ENCODE data around the gene PTPN5.

The PTPN5 gene

DNA sequence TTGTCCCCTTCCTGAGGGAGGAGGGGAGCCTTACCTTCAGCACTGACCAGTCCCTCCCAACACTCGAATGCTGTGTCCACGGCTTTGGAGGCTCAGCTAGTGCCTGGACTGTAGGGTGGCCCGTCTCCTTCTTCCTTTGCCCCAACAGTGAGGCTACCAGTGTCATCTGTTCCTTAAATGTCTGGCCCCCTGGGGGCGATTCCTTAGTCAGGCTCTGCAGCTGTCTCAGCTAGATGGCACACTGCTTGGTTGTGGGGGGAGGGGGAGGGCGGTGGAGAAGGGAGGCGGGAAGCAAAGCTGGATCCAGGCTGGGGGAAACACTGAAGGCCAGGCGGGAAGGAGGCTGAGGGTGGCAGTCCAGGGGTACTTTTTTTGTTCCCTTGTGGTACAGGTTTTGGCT, 65.6 kb downstream of the PTPN5 start, which contains the start of gene IGSF22:
IGSF22 (minus strand) TSS at position 149 of the 400 bp plus-strand sequence. CDS start 1,952 bp downstream, outside the sequence.
- Histone ChIP-seq H3K4me1 (ENCODE audit: insufficient read depth, low read length) (peaks cover 8% of the 10 kb centered on the region), H2AFZ (ENCODE audit: low read depth, low read length) (no peak within 1 kb of the TSS), H3K27me3 (ENCODE audit: insufficient read depth, low read length) (peaks cover 7% of the 10 kb centered on the region), H3K9me3 (ENCODE audit: low read length) (no peaks in the 10 kb centered on the region), H3K4me3 (ENCODE audit: low read length) (no peak within 1 kb of the TSS), H3K36me3 (ENCODE audit: insufficient read depth, low read length) (no peaks in the 10 kb centered on the region)

- Histone ChIP-seq H3K4me3 (ENCODE audit: low read length) (no peak overlapping the region), H3K4me1 (ENCODE audit: insufficient read depth, low read length) (peaks cover 13% of the 10 kb centered on the region), H3K9me3 (ENCODE audit: low read length) (no peaks in the 10 kb centered on the region), H3K27me3 (ENCODE audit: insufficient read depth, low read length) (peaks cover under 1% of the 10 kb centered on the region), H2AFZ (ENCODE audit: low read depth, low read length) (no peak overlapping the region), H3K36me3 (ENCODE audit: insufficient read depth, low read length) (no peaks in the 10 kb centered on the region)
Observed at GRCh38 chr11:18723991-18724390, 67.6 kb downstream of the PTPN5 start.

- Histone ChIP-seq H3K4me3 (ENCODE audit: low read length) (peak overlapping the region; percentile 52), H3K27me3 (ENCODE audit: insufficient read depth, low read length) (peaks cover 10% of the 10 kb centered on the region), H2AFZ (ENCODE audit: low read depth, low read length) (no peak overlapping the region), H3K9me3 (ENCODE audit: low read length) (no peaks in the 10 kb centered on the region), H3K4me1 (ENCODE audit: insufficient read depth, low read length) (peaks cover 13% of the 10 kb centered on the region), H3K36me3 (ENCODE audit: insufficient read depth, low read length) (no peaks in the 10 kb centered on the region)
Observed at GRCh38 chr11:18722293-18722637, 69.3 kb downstream of the PTPN5 start.

DNA sequence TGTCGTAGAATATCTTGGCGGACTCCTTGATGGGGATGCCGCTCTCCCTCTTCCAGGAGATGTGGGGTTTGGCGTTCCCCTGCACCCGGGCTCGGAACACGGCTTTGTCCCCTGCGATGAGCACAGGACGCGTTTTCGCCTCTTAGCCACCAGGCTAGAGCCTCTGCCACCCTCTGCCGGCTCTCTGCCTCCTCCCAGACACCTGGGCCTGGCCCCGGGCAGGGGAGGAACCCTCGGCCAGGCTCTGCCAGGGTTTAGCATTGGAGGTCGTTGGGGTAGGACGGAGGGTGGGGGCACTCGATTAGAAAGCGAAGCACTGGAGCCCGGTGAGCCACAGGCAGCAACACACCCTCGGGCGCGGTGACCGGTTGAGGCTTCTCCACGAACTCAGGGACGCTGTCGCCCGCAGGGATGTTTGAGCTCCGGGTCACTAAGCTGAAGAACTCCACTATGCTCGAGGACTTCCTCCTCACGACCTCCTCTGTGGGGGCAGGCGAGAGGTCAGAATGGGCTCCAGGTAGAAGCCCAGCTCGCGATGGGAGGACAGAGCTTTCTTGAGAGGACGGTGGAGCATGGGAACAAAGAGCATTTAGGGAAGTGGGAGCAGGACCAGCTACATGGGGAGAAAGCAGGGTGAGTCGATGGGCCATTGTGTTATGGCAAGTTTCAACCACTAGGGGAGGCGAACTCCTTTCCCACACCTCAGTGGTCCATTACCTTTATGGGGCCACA, 69.9 kb downstream of the PTPN5 start:
- Histone ChIP-seq H3K4me1 (ENCODE audit: insufficient read depth, low read length) (peaks cover 13% of the 10 kb centered on the region), H3K4me3 (ENCODE audit: low read length) (peak overlapping the region; percentile 52), H3K36me3 (ENCODE audit: insufficient read depth, low read length) (no peaks in the 10 kb centered on the region), H3K9me3 (ENCODE audit: low read length) (peaks cover under 1% of the 10 kb centered on the region), H2AFZ (ENCODE audit: low read depth, low read length) (peak overlapping the region; percentile 87), H3K27me3 (ENCODE audit: insufficient read depth, low read length) (peaks cover 13% of the 10 kb centered on the region)

DNA sequence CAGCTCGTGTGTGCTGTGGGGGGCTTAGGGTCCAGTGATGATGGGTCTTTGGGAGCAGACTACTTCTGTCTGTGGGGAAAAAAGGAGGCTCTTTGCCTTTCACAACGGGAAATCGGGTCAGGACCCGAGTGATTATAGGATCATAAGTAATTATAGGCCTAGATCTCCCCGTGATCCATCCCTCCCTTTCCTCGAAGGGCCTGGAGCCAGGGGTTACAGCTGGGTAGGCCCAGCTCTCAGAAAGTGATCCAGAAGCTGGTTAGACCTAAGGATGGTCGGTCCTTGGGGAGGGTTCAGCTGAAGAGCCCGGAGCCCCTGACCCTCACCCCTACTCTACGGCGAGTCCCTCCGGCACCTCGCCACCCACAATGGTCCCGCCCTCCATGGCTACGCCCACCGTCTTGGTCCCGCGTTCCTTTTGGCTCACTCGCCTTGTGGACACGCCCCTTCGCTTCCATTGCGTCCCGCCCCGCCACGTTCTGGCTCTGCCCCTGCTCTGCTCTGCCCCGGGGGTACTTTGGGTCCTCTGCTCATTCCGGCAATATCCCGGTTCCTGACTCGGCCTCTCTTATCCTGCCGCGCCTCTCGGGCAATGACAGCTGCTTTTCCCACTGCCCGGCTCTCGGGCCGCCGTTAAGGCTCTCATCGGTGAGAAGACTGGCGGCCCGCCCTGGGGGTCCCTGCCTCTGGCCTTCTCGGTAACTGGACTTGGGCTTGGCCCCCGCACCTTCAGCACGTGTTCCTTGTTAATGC, 70.6 kb downstream of the PTPN5 start:
- Histone ChIP-seq H3K9me3 (ENCODE audit: low read length) (peaks cover 2% of the 10 kb centered on the region), H3K4me3 (ENCODE audit: low read length) (peak overlapping the region; percentile 52), H3K4me1 (ENCODE audit: insufficient read depth, low read length) (peaks cover 13% of the 10 kb centered on the region), H3K36me3 (ENCODE audit: insufficient read depth, low read length) (no peaks in the 10 kb centered on the region), H3K27me3 (ENCODE audit: insufficient read depth, low read length) (peaks cover 18% of the 10 kb centered on the region), H2AFZ (ENCODE audit: low read depth, low read length) (peak overlapping the region; percentile 87)

DNA sequence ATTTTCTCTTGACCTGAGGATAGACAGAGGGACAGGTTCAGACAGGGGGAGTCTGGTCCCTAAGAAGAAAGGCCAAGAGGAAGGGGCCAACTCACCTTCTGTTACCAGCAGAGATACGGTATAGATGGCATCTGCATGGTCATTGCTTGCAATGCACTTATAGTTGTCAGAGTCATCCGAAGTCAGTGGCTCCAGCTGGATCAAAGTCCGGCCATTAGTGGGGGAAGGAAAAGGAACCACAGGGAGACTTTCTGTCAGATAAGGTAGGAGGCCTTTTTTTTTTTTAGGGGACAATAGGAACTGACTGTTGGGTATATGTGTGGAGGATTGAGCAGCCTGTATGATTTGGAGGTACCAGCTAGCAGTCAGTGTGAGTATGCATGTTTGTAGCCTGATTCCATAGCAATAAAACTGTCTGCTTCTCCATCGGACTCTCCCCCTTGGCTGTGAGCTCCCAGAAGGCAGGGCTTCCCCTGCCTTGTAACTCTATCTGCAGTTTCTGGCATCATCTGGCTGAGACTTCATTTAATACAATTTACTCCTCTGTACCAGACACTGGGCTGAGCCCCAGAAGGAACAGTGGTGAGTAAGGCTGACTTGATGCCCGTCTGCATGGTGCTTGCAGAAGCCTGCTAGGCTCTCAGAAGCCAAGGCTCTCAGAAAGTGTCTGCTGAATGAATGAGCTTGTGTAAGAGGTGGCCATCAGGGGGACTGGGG, 71.3 kb downstream of the PTPN5 start:
- Histone ChIP-seq H2AFZ (ENCODE audit: low read depth, low read length) (no peak overlapping the region), H3K4me1 (ENCODE audit: insufficient read depth, low read length) (peaks cover 13% of the 10 kb centered on the region), H3K36me3 (ENCODE audit: insufficient read depth, low read length) (no peaks in the 10 kb centered on the region), H3K9me3 (ENCODE audit: low read length) (peaks cover 2% of the 10 kb centered on the region), H3K4me3 (ENCODE audit: low read length) (peak overlapping the region; percentile 52), H3K27me3 (ENCODE audit: insufficient read depth, low read length) (peaks cover 21% of the 10 kb centered on the region)

DNA sequence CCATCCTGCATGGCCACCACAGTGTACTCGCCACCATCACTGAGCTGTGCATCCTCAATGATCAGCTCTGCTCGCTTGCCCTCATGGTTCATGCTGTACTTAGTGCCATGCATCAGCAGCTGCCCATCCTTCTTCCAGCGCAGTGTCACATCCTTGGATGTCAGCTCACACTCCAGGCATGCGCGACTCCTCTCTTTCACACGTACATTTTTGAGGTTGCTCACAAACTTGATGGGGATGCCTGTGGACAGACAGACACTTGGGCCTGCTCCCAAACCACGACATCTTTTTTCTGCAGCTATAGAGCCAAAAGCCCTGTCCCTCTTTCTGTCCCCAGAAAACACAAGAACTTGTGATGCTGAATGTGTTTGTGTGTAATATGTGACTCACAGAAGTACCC, 76.1 kb downstream of the PTPN5 start:
- Histone ChIP-seq H2AFZ (ENCODE audit: low read depth, low read length) (no peak overlapping the region), H3K4me3 (ENCODE audit: low read length) (no peak overlapping the region), H3K36me3 (ENCODE audit: insufficient read depth, low read length) (no peaks in the 10 kb centered on the region), H3K4me1 (ENCODE audit: insufficient read depth, low read length) (no peaks in the 10 kb centered on the region), H3K27me3 (ENCODE audit: insufficient read depth, low read length) (peaks cover 42% of the 10 kb centered on the region), H3K9me3 (ENCODE audit: low read length) (peaks cover 2% of the 10 kb centered on the region)

DNA sequence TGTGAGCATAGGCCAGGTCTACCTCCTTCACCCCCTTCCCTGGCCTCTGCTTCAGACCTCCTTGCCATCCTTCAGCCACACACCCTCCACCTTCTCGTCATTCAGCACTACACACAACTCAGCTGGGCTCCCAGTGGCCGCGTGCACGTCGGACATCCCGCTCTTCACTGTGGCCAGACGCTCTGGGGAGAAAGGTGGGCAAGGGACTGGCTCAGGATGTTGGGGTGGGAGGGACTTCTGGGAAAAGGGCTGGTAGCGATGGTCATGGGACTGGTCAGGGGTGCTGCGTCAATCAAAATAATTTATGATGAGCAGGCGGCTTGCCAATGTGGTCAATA, 77.2 kb downstream of the PTPN5 start:
- Histone ChIP-seq H3K36me3 (ENCODE audit: insufficient read depth, low read length) (no peaks in the 10 kb centered on the region), H3K4me1 (ENCODE audit: insufficient read depth, low read length) (no peaks in the 10 kb centered on the region), H3K27me3 (ENCODE audit: insufficient read depth, low read length) (peaks cover 46% of the 10 kb centered on the region), H3K9me3 (ENCODE audit: low read length) (peaks cover 2% of the 10 kb centered on the region), H3K4me3 (ENCODE audit: low read length) (no peak overlapping the region), H2AFZ (ENCODE audit: low read depth, low read length) (no peak overlapping the region)

- Histone ChIP-seq H3K27me3 (ENCODE audit: insufficient read depth, low read length) (peaks cover 49% of the 10 kb centered on the region), H3K36me3 (ENCODE audit: insufficient read depth, low read length) (no peaks in the 10 kb centered on the region), H2AFZ (ENCODE audit: low read depth, low read length) (no peak overlapping the region), H3K9me3 (ENCODE audit: low read length) (peaks cover 2% of the 10 kb centered on the region), H3K4me3 (ENCODE audit: low read length) (no peak overlapping the region), H3K4me1 (ENCODE audit: insufficient read depth, low read length) (no peaks in the 10 kb centered on the region)
Observed at GRCh38 chr11:18713646-18714442, 77.8 kb downstream of the PTPN5 start.

DNA sequence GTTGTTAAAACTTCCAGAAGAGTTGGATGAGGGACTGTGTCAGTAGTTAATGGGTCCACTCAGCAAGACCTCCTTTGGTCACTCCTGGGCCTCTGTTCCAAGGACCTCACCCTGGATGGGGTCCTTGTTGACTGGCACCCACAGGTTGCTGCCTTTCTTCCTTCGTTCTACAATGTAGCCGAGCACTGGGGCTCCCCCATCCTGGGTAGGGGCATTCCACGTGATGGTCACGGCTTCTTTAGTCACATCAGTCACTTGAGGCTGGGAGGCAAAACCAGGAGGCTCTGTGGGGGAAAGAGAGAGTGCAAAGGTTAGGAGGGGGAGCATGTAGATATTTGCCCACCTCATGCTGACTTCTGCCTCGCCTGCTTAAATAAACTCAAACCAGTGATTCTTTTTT, 81.1 kb downstream of the PTPN5 start:
- peaks cover 48% of the 10 kb centered on the region for H3K27me3 ChIP-seq (ENCODE audit: insufficient read depth, low read length)
- H3K4me3 ChIP-seq (ENCODE audit: low read length), result no peak overlapping the region
- H2AFZ ChIP-seq (ENCODE audit: low read depth, low read length), result no peak overlapping the region
- H3K4me1 ChIP-seq (ENCODE audit: insufficient read depth, low read length), result no peaks in the 10 kb centered on the region
- H3K36me3 ChIP-seq (ENCODE audit: insufficient read depth, low read length), result no peaks in the 10 kb centered on the region
- no peaks in the 10 kb centered on the region for H3K9me3 ChIP-seq (ENCODE audit: low read length)

DNA sequence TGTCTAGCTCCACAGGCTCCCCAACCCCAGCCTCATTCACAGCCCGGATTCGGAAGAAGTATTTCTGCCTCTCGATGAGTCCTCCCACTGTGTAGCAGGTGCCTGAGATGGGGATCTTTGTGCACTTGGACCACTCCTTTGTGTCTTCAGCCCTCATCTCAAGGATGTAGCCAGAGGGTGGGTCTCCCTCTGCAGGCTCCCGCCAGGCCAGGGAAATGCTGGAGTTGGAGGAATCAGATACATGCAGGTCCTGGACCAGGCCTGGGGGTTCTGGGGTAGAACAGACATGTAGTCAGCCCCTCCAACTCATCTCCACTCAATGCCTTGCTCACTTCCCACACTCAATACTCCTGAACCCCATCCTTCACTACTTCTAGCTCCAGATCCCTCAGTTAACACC, 82.2 kb downstream of the PTPN5 start:
- Histone ChIP-seq H3K4me1 (ENCODE audit: insufficient read depth, low read length) (peaks cover 7% of the 10 kb centered on the region), H3K36me3 (ENCODE audit: insufficient read depth, low read length) (no peaks in the 10 kb centered on the region), H3K9me3 (ENCODE audit: low read length) (no peaks in the 10 kb centered on the region), H3K27me3 (ENCODE audit: insufficient read depth, low read length) (peaks cover 48% of the 10 kb centered on the region), H3K4me3 (ENCODE audit: low read length) (no peak overlapping the region), H2AFZ (ENCODE audit: low read depth, low read length) (no peak overlapping the region)

- H3K27me3 ChIP-seq (ENCODE audit: insufficient read depth, low read length), result peaks cover 44% of the 10 kb centered on the region
- H3K36me3 ChIP-seq (ENCODE audit: insufficient read depth, low read length), result no peaks in the 10 kb centered on the region
- H3K9me3 ChIP-seq (ENCODE audit: low read length), result no peaks in the 10 kb centered on the region
- no peak overlapping the region for H3K4me3 ChIP-seq (ENCODE audit: low read length)
- H3K4me1 ChIP-seq (ENCODE audit: insufficient read depth, low read length), result peaks cover 7% of the 10 kb centered on the region
- no peak overlapping the region for H2AFZ ChIP-seq (ENCODE audit: low read depth, low read length)
Observed at GRCh38 chr11:18707811-18708340, 83.7 kb downstream of the PTPN5 start.
